Caco-2 (cell line): ENCODE data around the gene PLXDC2. TPM values are rescaled to one million over a fixed set of nuclear protein-coding genes. Genes with fewer than 3 reads are reported as not detected.

ENCODE experiments used
- BruUV-seq: library from RNA; stranded (reverse); fragments of 400-500 nt; replicated peaks from 2 replicates; lab custom pipeline; 2021; lab: Mats Ljungman, UMichigan
- CTCF ChIA-PET: fragments of 300-600 bp; sonication (Branson Sonifier 250); formaldehyde crosslinking; loops from one replicate; lab custom pipeline; 2022; ENCODE audit warnings: antibody characterized with exemption; lab: Charles Lee
- POLR2A ChIA-PET: fragments of 300-600 bp; sonication (Branson Sonifier 250); formaldehyde crosslinking; loops from one replicate; lab custom pipeline; 2022; ENCODE audit warnings: antibody characterized with exemption; lab: Charles Lee
- DNase-seq, 2 experiments: peaks; one replicate each; pipeline versions ENCODE4 v3.0.0 to v3.0.0-alpha.2; 2020 to 2022
- H3K27me3 ChIP-seq: replicated peaks from 2 replicates; pipeline ENCODE4 v1.6.0; 2011; ENCODE audit warnings: low read length; ENCODE audit not compliant: control insufficient read depth, insufficient read depth
- H3K36me3 ChIP-seq: 2 replicates; pipeline ENCODE4 v1.5.1; 2011; ENCODE audit warnings: low read length; ENCODE audit not compliant: control insufficient read depth, insufficient read depth
- H3K4me1 ChIP-seq: fragments of 250-450 bp; sonication (Bioruptor Pico); 2 replicates; pipeline ENCODE4 v1.5.1; 2020; ENCODE audit warnings: mild to moderate bottlenecking
- H3K4me3 ChIP-seq: 2 replicates; pipeline ENCODE4 v1.5.1; 2011; ENCODE audit warnings: low read depth, mild to moderate bottlenecking, control low read depth, low read length
- H3K9me3 ChIP-seq: fragments of 250-450 bp; sonication (Bioruptor Pico); 2 replicates; pipeline ENCODE4 v1.5.1; 2020; ENCODE audit warnings: mild to moderate bottlenecking, moderate library complexity
- H3K27ac Mint-ChIP-seq: one replicate; pipeline ENCODE4 v1.8.0; 2022; ENCODE audit warnings: mixed read lengths; ENCODE audit not compliant: unreplicated experiment
- H3K27me3 Mint-ChIP-seq: one replicate; pipeline ENCODE4 v1.8.0; 2022; ENCODE audit warnings: mixed read lengths; ENCODE audit not compliant: insufficient read depth, unreplicated experiment
- H3K36me3 Mint-ChIP-seq: one replicate; pipeline ENCODE4 v1.8.0; 2022; ENCODE audit warnings: mild to moderate bottlenecking, mixed read lengths; ENCODE audit not compliant: insufficient read depth, unreplicated experiment
- H3K4me1 Mint-ChIP-seq: one replicate; pipeline ENCODE4 v1.8.0; 2022; ENCODE audit warnings: low read depth, mixed read lengths; ENCODE audit not compliant: unreplicated experiment
- H3K4me3 Mint-ChIP-seq: one replicate; pipeline ENCODE4 v1.8.0; 2022; ENCODE audit warnings: mild to moderate bottlenecking, moderate library complexity, mixed read lengths; ENCODE audit not compliant: unreplicated experiment
- H3K9me3 Mint-ChIP-seq: one replicate; pipeline ENCODE4 v1.8.0; 2022; ENCODE audit warnings: mixed read lengths; ENCODE audit not compliant: unreplicated experiment
- CTCF ChIP-seq, 2 experiments: fragments of 200-600 bp in 1 of 2; IDR thresholded peaks; 1 replicate in 1 of 2; 2 replicates in 1 of 2; pipeline versions ENCODE4 v1.5.1 to v1.8.0; 2011 to 2022; ENCODE audit warnings: antibody characterized with exemption in 1 of 2, control low read depth in 1 of 2, inconsistent platforms in 1 of 2, low read depth in 1 of 2, low read length in 1 of 2, mild to moderate bottlenecking in 1 of 2, moderate library complexity in 1 of 2; ENCODE audit not compliant: insufficient read depth in 1 of 2, severe bottlenecking in 1 of 2, unreplicated experiment in 1 of 2
- intact Hi-C: fragments of 100-400 bp; cut with micrococcal nuclease; formaldehyde crosslinking; loops from one replicate; pipeline ENCODE4 v1.10.0; 2022; ENCODE audit not compliant: unreplicated experiment
- total RNA-seq: library from RNA; stranded (reverse); gene quantifications from 2 replicates; pipeline ENCODE4 v1.2.3, GENCODE V29; 2022

PLXDC2 gene
- total RNA-seq, 1 experiment from 2014 or later = 0.54 TPM

DNA sequence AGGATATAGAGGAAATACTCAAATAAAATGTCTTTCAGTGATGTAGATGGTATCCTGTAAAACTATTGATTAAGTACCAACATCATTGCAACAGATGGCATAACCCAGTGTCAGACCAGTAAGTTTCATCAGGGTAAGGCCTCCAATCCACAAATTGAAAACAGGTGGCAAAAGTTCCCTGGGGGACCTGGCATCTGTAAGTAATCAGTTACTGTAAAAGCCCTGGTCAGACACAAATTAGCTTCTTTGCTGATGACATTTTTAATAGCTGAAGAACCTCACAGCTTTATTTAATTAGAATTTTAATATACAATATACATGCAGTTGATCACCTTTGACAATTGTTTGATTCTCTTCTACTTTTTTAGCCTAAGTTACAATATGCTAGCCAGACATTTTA lies 152.5 kb downstream of the PLXDC2 start:
- Histone ChIP-seq H3K4me3 (no peak overlapping the region), H3K27me3 (no peaks in the 10 kb centered on the region), H3K4me1 (no peaks in the 10 kb centered on the region), H3K36me3 (no peaks in the 10 kb centered on the region), H3K9me3 (no peaks in the 10 kb centered on the region)
- no peaks in the 10 kb centered on the region for H3K36me3 Mint-ChIP-seq
- no peak for TF ChIP-seq CTCF (IDR thresholded peaks at IDR 0.05; ENCODE audit: insufficient read depth in 1 of 2, low read depth in 1 of 2, low read length in 1 of 2, severe bottlenecking in 1 of 2, unreplicated experiment in 1 of 2)
- no peaks in the 10 kb centered on the region for H3K9me3 Mint-ChIP-seq
- H3K4me3 Mint-ChIP-seq = no peak overlapping the region
- DNase-seq = no peak
- BruUV-seq = no TSS peak
- no peak overlapping the region for H3K27ac Mint-ChIP-seq
- CTCF ChIA-PET = no interaction called here
- H3K4me1 Mint-ChIP-seq = no peaks in the 10 kb centered on the region
- intact Hi-C loops = no loop called here
- POLR2A ChIA-PET = interaction anchor here (0.5 kb wide), 1 partner anchor 9 kb away, joined by 6 read pairs; no protein-coding TSS in a partner anchor
- peaks cover 3% of the 10 kb centered on the region for H3K27me3 Mint-ChIP-seq

- Mint-ChIP-seq H3K4me3 (no peak overlapping the region), H3K36me3 (no peaks in the 10 kb centered on the region), H3K4me1 (no peaks in the 10 kb centered on the region), H3K9me3 (no peaks in the 10 kb centered on the region), H3K27ac (no peak overlapping the region), H3K27me3 (peaks cover 3% of the 10 kb centered on the region)
- DNase-seq = no peak
- Histone ChIP-seq H3K27me3 (no peaks in the 10 kb centered on the region), H3K4me1 (no peaks in the 10 kb centered on the region), H3K36me3 (no peaks in the 10 kb centered on the region), H3K9me3 (no peaks in the 10 kb centered on the region), H3K4me3 (no peak overlapping the region)
- TF ChIP-seq CTCF (IDR thresholded peaks at IDR 0.05; ENCODE audit: insufficient read depth in 1 of 2, low read depth in 1 of 2, low read length in 1 of 2, severe bottlenecking in 1 of 2, unreplicated experiment in 1 of 2) = no peak
- ChIA-PET CTCF (no interaction called here), POLR2A (no interaction called here)
- intact Hi-C loops = no loop called here
- no TSS peak for BruUV-seq
Measured at GRCh38 chr10:19970256-19970655, 154.0 kb downstream of the PLXDC2 start.

- Histone ChIP-seq H3K9me3 (no peaks in the 10 kb centered on the region), H3K4me1 (no peaks in the 10 kb centered on the region), H3K36me3 (no peaks in the 10 kb centered on the region), H3K4me3 (no peak overlapping the region), H3K27me3 (no peaks in the 10 kb centered on the region)
- Mint-ChIP-seq H3K36me3 (no peaks in the 10 kb centered on the region), H3K27ac (no peak overlapping the region), H3K4me1 (no peaks in the 10 kb centered on the region), H3K9me3 (no peaks in the 10 kb centered on the region), H3K4me3 (no peak overlapping the region), H3K27me3 (peaks cover 3% of the 10 kb centered on the region)
- POLR2A ChIA-PET = no interaction called here
- TF ChIP-seq CTCF (IDR thresholded peaks at IDR 0.05; ENCODE audit: insufficient read depth in 1 of 2, low read depth in 1 of 2, low read length in 1 of 2, severe bottlenecking in 1 of 2, unreplicated experiment in 1 of 2) = no peak
- intact Hi-C loops = no loop called here
- DNase-seq = no peak
- no TSS peak for BruUV-seq
- CTCF ChIA-PET = no interaction called here
Measured at GRCh38 chr10:19970717-19971116, 154.5 kb downstream of the PLXDC2 start.
